GM18907 (cell line): ENCODE results near the gene BLMH.
"Not testable (repeated sequence)": the region's sequence is repeated elsewhere in the genome, so short reads cannot be mapped to it uniquely, and the experiment has no call there.

Source experiments
- ATAC-seq: cut with Tn5 transposase; IDR thresholded peaks from one replicate; pipeline ENCODE4 v1.9.1; 2021; ENCODE audit warnings: mild to moderate bottlenecking, moderate library complexity; ENCODE audit not compliant: unreplicated experiment

Gene BLMH

DNA sequence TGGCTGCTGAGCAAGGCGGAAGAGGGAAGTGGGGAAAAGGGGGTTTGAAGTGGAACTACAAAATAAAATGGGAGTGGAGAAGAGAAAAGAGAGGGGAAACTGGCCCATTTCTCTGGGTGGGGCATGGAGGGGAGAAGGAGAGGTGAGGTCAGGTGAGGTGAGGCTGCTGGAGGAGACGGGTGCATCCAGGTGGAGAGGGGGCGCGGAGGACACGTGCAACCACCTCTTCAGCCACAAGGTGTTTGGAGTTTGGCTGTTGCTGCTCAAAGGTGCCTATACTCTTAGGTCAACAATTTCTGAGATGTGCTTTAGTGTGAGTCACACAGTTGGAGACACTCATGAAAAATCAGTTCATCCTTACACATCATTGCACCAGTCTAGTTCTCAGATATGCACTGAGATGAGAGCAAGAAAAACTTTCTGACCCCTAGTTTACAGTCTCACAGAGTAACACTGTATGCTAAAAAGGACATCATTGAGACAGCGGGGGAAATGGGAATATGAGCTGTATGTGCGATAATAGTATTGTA, 61.1 kb downstream of the BLMH start:
- ATAC-seq: no peak

DNA sequence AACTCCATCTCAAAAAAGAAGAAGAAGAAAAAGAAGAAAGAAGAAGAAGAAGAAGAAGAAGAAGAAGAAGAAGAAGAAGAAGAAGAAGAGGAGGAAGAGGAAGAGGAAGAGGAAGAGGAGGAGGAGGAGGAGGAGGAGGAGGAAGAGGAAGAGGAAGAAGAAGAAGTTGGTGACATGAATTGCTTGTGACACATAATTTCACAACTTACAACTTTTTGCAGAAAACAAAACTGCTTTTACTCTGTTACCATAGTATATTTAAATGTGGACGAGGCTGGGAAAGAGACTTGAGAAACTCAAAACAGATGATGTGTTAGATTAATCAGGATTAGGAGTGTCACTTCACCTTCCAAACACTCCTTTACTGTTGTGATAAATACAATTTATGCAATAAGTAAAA, 61.7 kb downstream of the BLMH start:
- not testable (repeated sequence) for ATAC-seq

DNA sequence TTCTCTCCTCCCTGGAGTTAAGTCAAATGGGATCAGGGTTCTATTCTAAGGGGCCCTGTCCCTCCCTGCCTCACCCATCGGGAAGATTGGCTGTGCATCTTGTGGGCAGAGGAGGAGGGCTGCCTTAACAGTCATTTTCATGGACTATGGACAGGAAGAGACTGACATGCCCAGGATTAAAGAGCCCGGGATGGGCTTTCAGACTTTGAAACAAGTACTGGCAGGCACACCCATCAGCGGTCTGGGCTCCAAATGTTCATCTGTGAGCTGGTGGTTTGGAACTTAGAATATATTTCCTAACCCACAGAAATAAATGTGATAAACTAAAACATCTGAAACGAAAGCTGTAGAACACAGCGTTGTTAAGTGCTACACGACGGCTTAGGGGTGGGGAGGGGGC, 62.7 kb downstream of the BLMH start:
- no peak for ATAC-seq

DNA sequence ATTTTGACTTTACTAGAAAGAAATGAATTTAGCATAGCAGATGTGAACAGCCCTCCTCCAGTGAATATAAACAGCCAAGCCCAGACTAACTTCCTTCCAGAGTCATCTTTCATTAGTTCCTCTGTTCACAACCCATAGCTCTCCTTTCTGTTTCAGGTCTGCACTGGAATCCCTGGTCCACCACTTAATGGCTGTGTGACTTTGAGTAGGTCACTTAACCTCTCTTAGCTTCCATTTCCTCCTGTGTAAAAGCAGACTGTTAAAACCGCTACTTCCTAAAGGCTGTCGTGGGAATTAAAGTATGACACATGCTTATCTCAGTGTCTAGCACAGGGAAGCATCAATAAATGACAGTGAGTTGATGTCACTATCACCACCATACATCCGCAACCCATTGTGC, 63.7 kb downstream of the BLMH start:
- ATAC-seq: no peak

DNA sequence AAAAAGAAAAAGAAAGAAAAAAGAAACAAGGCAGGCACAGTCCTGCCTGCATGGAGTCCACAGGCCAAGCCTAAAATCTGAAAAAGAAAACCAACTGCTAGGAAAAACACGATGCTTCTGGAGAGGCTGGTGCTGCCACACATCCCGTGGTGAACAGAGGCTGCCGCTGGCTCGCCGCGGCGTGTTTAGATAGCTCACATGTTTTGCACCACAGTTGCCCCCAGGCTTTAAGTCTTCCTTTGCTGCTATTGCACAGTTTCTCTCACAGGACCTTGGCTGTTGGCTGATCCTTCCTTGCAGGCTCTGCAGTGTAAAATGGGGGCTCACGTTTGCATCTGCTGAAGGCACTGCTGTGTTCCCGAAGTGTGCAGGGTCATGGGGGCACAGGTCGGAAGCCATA, 64.9 kb downstream of the BLMH start:
- no peak for ATAC-seq

DNA sequence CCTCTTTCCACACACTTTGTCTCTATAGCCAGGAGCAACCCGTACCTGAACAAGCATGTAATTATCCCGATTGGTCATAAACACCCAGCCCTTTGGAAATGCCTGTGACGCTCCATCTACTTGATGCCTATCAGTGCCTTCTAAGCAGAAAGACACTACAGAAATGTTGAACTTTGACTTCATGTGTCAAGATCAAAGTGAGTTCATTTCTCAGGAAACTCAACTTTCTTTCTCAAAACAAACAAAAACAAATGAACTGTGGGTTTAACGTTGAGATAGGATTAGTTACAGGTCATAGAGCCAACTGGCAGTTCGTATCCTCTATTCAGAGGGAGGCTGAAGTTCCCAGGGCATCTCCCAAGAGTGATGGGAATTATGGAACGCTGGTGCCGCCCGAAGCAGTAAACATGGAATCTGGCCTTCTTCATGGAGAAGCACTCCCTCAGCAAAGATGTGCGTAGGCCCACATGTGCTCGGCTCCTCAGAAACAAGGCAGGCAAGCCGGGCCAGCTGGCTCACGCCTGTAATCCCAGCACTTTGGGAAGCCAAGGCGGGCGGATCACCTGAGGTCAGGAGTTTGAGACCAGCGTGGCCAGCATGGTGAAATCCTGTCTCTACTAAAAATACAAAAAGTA, 65.7 kb downstream of the BLMH start:
- no peak for ATAC-seq

DNA sequence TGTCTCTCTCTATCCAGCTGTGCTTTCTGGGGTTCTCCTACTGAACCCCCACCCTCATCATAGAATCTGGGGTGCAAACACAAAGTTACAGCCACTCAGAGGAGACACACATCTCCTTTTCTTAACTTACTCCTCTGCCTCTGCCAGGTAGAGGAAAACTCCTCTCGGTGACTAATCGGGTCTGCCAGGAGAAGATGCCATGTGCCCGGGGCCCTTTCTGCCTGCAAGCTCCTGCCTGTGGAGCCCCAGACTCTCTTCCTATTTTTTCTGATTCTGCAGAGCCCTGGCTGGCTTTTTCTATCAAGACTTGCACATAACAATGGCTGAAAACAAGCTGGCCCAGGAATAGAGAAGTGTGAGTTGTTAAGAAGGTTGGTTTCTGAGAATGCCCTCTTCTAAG, 66.6 kb downstream of the BLMH start:
- ATAC-seq: no peak

DNA sequence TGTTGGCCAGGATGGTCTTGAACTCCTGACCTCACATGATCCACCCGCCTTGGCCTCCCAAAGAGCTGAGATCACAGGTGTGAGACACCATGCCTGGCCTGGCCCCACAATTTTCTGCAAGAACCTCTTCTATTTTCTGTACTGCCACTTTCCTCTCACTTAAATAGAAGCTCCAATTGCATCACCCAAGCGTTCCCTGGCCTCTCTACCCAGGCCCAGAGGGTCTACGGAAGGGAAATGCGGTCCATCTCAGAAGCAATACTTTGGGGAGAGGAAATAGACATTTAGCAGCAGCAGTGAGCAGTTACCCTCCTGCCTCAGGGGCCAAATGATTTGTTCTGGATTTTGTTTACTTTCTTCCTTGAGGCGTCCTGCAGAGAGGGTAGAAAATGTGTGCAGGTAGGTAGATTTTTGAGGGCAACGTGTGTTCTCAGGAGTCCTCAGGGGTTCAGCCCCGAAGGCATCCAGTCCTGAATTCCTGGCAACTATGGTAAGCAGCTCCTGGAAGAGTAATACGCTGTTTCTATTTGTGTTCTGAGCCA, 67.3 kb downstream of the BLMH start:
- ATAC-seq: no peak

DNA sequence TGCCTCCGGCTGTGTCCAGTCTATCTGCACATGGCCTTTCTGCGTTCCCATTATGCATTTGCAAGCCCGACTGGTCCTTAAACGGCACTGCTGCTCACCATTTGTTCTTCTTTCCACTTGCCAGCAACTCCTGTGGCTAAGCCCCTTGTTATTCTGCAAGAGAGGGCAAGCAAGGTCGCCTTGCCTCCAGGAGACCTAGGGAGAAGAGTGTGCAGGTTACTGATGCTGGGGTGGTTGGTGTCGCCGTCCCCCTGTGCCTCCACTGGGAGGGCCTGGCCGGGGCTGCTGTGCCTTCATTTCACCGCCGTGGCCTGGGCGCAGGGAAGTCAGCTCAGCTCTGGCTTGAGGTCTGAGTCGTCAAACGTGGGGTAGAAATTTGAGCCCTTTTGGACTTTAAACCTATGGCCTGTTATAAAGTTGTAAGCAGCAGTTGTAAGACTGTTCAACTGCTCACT, 69.0 kb downstream of the BLMH start:
- no peak for ATAC-seq

DNA sequence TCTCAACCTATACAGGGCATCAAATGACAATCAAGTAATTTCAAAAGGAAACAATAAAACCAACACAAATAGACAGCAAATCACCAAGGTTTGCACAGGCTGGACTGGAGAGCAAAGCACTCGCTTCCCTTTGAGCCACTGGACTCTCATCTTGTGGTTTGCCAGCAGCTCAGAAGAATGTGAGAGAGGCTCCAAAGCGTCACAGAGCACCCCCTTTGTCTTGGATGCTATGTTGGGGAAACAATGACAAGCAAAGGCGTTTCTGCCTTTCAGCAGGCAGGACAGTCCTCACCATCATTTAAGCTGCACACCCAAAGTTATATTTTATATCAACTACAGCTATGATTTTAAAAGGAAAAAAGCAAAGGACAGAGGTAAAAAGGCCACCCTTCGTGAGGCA, 69.5 kb downstream of the BLMH start:
- ATAC-seq: no peak

DNA sequence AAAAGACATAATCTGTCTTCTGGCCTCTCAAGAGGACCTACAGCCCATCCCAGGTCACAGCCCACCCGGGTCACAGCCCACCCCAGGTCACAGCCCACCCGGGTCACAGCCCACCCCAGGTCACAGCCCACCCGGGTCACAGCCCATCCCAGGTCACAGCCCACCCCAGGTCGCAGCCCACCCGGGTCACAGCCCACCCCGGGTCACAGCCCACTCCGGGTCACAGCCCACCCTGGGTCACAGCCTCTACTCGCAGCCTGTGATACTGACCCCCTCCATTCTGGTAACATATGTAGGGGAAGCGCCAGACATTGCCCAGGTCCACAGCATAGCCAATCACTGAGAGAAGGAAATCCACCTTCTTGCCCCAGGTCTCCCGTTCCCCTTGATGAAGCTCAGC, 70.4 kb downstream of the BLMH start:
- no peak for ATAC-seq

DNA sequence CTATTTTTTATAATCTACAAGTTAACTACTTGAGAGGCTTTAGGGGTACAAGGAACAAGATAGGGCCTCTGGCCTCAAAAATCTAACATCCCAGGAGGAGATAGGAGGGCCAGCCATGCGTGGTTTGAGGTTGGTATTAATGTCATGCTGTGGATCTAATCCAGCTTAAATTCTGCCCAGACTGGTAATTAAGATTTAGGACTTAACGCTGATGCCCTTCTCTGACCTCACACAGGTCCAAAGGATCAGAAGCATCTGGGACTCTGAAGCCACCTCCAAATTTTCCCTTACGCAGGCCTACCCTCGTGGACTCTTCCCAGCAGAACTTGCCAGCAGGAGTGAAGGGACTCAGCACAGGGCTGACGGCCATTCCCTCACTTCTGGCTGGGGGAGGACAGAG, 71.3 kb downstream of the BLMH start:
- ATAC-seq: no peak

DNA sequence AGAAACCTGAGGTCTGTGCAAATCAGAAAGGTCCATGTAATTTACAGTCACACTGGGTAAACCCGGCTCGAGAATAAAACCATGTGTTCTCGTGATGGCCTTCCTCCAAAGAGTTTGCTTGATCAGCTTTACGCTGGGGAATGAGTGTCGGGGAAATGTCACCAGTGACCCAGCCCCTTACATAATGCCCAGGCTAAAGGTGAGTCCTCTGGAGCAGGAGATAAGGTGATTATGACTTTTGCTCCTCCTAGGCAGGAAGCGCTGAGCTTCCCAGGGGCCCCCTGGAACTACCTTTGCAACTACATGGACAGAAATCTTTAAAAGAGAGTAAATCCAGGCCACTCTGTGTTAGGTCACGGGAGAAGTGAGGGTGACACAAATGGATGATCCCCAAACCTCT, 71.9 kb downstream of the BLMH start:
- ATAC-seq: no peak

DNA sequence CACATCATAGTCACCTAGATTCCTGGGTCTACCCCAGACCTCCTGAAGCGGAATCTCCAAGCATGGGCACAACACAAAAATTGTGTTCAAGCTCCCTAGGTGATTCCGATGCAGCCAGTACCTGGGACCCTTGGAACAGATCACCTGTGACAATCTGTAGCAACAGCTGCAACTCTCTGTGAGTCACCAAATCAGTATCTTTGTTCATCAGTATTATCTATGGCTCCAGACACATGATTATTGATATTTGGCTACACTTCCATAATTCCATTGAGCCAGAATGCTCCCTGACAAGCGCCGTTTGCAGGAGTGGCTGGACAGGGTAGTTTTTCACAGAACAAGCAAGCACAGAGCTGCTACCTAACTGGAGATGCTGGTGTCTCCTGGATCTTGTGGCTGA, 72.4 kb downstream of the BLMH start:
- ATAC-seq: no peak

DNA sequence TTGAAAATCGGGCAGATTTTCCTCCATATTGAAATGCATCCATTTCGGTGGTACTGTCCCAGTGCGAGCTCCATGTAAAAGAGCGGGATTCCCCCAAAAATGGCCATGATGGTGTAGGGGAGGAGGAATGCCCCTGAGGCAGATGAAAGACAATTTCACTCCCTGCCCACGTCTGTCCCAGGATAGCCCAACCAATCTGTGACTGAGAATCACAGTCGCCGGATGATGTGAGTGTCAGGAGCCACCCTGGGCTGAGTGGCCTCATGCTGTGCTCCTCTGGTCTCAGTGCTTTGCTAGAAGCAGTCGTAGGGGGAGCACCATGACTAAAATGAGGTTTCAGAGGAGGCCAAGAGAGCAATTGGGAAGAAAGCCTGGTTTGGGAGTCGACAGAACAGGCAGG, 72.9 kb downstream of the BLMH start:
- ATAC-seq: no peak

DNA sequence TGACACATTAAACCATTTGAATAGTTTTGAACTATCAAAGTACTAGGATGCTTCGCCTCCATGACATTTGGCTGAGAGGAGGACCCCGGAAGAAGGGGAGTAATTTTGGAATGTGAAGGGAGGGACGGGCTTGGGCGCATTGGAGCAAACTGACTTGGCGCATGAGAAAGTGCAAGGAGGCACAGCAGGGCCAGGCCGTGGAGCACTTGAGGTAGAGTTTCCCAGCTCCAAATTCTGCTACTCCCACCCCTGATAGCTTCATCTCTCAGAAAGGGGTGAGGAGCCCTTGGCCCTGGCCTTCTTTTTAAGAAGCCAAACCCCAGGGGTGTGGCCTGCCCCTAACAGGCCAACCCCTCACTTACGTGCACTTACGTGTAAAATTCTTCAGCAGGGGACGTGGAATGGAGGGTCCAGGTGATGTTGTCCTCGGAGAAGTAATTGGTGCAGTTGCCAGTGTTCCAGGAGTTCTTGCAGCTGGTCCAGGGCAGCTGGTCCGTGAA, 73.9 kb downstream of the BLMH start:
- ATAC-seq: no peak

DNA sequence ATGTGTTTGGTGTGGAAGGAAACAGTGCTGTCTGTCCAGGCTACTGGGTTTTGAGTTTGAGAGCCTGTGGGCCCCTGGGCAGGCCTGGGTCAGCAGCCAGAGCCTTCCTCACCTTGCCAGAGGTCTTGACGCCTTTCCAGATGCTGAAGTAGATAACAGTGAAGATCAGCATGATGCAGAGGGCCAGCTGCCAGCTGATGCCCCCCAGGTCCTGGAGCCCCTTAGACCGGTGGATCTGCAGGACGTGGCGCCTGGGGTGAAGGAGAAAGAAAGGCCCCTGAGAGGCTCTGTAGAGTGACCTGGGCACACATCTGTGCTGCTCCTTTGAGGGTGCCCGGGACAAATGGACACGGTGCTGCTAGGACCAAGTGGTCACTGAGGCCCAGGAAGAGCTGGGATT, 74.7 kb downstream of the BLMH start:
- ATAC-seq: no peak

DNA sequence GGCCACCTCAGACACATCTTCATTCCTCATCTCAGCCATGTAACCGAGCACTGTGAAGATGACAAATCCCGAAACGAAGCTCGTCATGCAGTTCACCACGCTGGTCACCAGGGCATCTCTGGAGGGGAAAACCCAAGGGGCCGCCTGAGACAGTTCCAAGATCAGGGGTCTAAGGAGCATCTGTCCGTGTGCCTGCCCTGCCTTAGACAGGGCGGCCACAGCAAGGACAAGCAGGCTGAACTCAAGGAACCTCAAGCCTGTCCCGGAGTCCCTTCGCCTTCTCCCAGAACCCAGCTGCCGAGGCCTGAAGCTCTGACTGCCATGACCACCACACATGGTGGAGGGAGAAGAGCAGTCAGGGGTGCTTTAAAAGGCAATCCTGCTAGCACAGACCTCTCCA, 79.0 kb downstream of the BLMH start:
- peak; percentile 82 for ATAC-seq

DNA sequence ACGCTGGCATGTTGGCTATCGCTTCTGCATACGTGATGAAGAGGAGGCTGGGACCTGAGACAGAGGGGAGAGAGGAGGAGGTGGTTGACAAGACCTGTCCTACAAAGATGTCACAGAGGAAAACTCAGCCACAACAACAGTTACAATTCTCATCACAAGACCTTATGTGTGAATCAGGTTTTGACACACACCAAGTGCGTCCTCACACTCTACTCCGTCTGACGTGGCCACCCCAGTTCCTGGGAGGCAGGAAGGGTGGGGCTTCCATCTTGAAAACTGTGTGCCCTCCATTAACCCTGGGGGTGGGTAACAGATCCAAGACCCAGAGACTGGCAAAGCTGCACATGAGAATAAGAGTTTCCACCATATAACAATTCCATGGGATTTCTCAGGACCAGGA, 80.4 kb downstream of the BLMH start:
- no peak for ATAC-seq

DNA sequence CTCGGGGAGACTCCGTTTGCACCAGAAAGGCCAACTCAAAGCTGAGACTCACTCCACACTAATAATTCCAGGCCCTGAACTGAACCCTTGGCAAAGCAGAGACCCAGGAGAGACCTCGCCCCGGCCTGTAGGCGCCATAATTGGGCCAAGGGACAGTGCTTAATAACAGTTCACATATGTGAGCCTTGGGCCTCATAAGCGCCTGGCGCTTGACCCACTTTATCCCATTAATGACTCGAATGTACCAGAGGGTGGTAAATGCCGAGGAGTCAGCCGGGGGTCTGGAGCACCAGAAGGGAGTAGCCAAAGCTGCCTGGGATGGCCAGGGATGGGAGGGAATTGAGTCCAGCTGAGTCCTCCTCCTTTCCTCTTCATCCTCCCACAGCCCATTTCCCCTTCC, 80.8 kb downstream of the BLMH start:
- ATAC-seq: no peak

DNA sequence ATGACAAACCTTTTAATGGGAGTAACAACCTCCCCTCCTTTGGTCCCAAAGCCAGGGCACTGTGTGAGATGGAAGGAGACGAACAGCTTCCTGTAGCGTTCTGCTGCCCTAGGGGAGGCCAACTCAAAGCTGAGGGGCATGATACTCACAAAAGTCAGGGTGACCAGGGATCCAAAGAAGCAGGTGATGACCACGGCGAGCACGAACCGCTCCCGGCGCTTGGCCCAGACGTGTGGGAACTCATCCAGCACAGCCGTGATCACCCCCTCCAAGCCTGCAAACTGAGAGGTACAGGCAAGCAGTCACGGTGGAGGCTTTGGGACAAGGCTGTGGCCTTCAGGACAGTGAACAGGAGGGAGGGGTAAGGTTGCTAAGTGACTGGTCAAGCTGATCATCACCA, 81.4 kb downstream of the BLMH start:
- ATAC-seq: no peak

DNA sequence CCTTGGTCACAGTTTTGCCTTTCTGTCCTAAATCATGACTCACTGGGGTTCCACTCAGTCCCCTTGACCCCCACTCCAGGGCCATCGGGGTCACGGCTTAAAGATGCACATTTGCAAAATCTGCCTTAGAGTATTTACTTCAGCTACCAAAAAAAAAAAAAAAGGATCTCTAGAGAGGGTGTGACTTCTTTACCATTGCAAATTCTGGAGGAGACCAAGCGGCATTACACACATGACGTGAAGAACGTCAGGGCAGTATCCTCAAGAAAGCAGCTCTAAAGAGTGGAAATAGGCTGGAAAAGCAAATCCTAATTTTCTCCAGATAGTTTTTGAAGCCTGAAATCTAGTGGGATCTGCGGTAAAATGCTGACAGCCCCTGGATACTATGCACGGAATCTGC, 81.8 kb downstream of the BLMH start:
- ATAC-seq: no peak

DNA sequence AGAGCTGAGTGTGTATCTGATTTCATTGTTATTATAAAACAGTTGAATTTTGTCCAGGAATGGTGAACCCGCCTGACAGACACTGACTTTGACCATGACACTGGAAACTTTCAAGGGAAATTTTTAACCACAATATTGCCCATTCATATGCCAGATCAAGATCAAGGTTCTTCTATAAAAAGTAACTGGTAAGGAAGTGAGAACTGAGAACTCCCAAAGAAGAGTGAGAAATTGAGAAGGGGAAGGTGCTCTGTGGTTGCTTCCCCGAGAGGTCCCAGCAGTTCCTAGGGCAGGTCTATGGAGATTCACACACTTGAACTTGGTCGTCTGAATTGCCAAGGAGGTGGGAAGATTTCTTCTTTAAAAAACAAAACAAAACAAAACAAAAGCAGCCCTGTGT, 83.5 kb downstream of the BLMH start:
- no peak for ATAC-seq
